CD14-positive monocyte (primary cell): ENCODE results near the gene ACAP3. TPM values are rescaled to one million over a fixed set of nuclear protein-coding genes. Genes with fewer than 3 reads are reported as not detected.
A peak's percentile ranks its signal among the peaks of the same experiment; 100 is the strongest.

Source experiments
- DNase-seq, 3 donors: peaks; one replicate each; pipeline ENCODE4 v3.0.0-alpha.2; 2011 to 2022
- H2AFZ ChIP-seq: 2 replicates; pipeline ENCODE4 v1.6.0; 2012; ENCODE audit warnings: mild to moderate bottlenecking, low read depth, low read length, inconsistent platforms; ENCODE audit not compliant: insufficient read depth, poor library complexity, severe bottlenecking
- H3K27ac ChIP-seq, 2 donors: 1 replicate in 1 of 2; 2 replicates in 1 of 2; pipeline ENCODE4 v1.5.1; 2012 to 2013; ENCODE audit warnings: low read length in 2 of 2, control low read depth in 1 of 2, inconsistent platforms in 1 of 2, low read depth in 1 of 2, mild to moderate bottlenecking in 1 of 2
- H3K27me3 ChIP-seq, 2 donors: one replicate each; pipeline versions ENCODE4 v1.6.0 to v1.6.1; 2011 to 2013; ENCODE audit warnings: low read length in 2 of 2; ENCODE audit not compliant: control insufficient read depth in 2 of 2, insufficient read depth in 2 of 2
- H3K36me3 ChIP-seq, 2 donors: replicated peaks in 1 of 2; 1 replicate in 1 of 2; 2 replicates in 1 of 2; pipeline versions ENCODE4 v1.5.1 to v1.6.1; 2012 to 2013; ENCODE audit warnings: low read length in 2 of 2, control low read depth in 1 of 2, inconsistent platforms in 1 of 2, mild to moderate bottlenecking in 1 of 2; ENCODE audit not compliant: insufficient read depth in 2 of 2, control insufficient read depth in 1 of 2
- H3K4me1 ChIP-seq, 2 donors: 1 replicate in 1 of 2; 2 replicates in 1 of 2; pipeline versions ENCODE4 v1.5.1 to v1.6.1; 2012 to 2013; ENCODE audit warnings: low read length in 2 of 2, control low read depth in 1 of 2, inconsistent platforms in 1 of 2, mild to moderate bottlenecking in 1 of 2, moderate library complexity in 1 of 2; ENCODE audit not compliant: insufficient read depth in 2 of 2, control insufficient read depth in 1 of 2
- H3K4me2 ChIP-seq: replicated peaks from 2 replicates; pipeline ENCODE3; 2012; ENCODE audit warnings: low read length, moderate library complexity, mild to moderate bottlenecking; ENCODE audit not compliant: poor library complexity, severe bottlenecking; ENCODE audit errors: extremely low read depth
- H3K4me3 ChIP-seq, 3 experiments: fragments of 200-600 bp in 1 of 3; sonication (generic) in 1 of 3; replicated peaks in 1 of 3; 1 replicate in 2 of 3; 2 replicates in 1 of 3; pipeline ENCODE4 v1.5.1; 2011 to 2013; ENCODE audit warnings: low read length in 3 of 3, mild to moderate bottlenecking in 3 of 3, control low read depth in 2 of 3, low read depth in 2 of 3, inconsistent platforms in 1 of 3, moderate library complexity in 1 of 3
- H3K79me2 ChIP-seq: 2 replicates; pipeline ENCODE4 v1.6.0; 2012; ENCODE audit warnings: mild to moderate bottlenecking, control low read depth, inconsistent platforms, low read length, moderate library complexity; ENCODE audit not compliant: insufficient read depth
- H3K9ac ChIP-seq: 2 replicates; pipeline ENCODE4 v1.6.0; 2017; ENCODE audit warnings: low read length, mild to moderate bottlenecking; ENCODE audit not compliant: insufficient read depth, poor library complexity, severe bottlenecking
- H3K9me3 ChIP-seq, 2 donors: replicated peaks in 1 of 2; 1 replicate in 1 of 2; 2 replicates in 1 of 2; pipeline versions ENCODE4 v1.5.1 to v1.6.1; 2012 to 2013; ENCODE audit warnings: low read length in 2 of 2, control low read depth in 1 of 2; ENCODE audit not compliant: control insufficient read depth in 1 of 2, insufficient read depth in 1 of 2
- H4K20me1 ChIP-seq: 2 replicates; pipeline ENCODE4 v1.6.0; 2012; ENCODE audit warnings: mild to moderate bottlenecking, low read length, control low read depth, moderate library complexity; ENCODE audit not compliant: insufficient read depth
- H3K27ac Mint-ChIP-seq, 7 donors: one replicate each; pipeline ENCODE4 v1.8.0; 2020; ENCODE audit warnings: mild to moderate bottlenecking in 7 of 7, mixed read lengths in 7 of 7, moderate library complexity in 6 of 7, inconsistent platforms in 2 of 7
- H3K27me3 Mint-ChIP-seq, 3 donors: one replicate each; pipeline ENCODE4 v1.8.0; 2021 to 2022; ENCODE audit warnings: low read depth in 3 of 3, mild to moderate bottlenecking in 3 of 3, mixed read lengths in 3 of 3, moderate library complexity in 3 of 3, inconsistent platforms in 1 of 3
- H3K36me3 Mint-ChIP-seq, 2 donors: one replicate each; pipeline ENCODE4 v1.8.0; 2020; ENCODE audit warnings: mixed read lengths in 2 of 2, inconsistent platforms in 1 of 2, mild to moderate bottlenecking in 1 of 2
- H3K4me1 Mint-ChIP-seq: one replicate; pipeline ENCODE4 v1.8.0; 2020; ENCODE audit warnings: mild to moderate bottlenecking, mixed read lengths
- H3K4me3 Mint-ChIP-seq, 2 donors: one replicate each; pipeline ENCODE4 v1.8.0; 2020; ENCODE audit warnings: mild to moderate bottlenecking in 2 of 2, mixed read lengths in 2 of 2, moderate library complexity in 1 of 2
- H3K9me3 Mint-ChIP-seq, 7 donors: one replicate each; pipeline ENCODE4 v1.8.0; 2020 to 2022; ENCODE audit warnings: mixed read lengths in 7 of 7, mild to moderate bottlenecking in 6 of 7, moderate library complexity in 6 of 7, inconsistent platforms in 2 of 7
- WGBS: methylation state at CpG from one replicate; pipeline ENCODE4 v1.1.5; 2013; ENCODE audit warnings: missing lambda C conversion rate; ENCODE audit not compliant: insufficient coverage; 5-methylcytosine and 5-hydroxymethylcytosine counted together
- intact Hi-C, 2 donors: fragments of 100-400 bp; cut with micrococcal nuclease; formaldehyde crosslinking; loops; one replicate each; pipeline versions ENCODE4 v1.15.0 to v1.15.1; 2023
- polyA plus RNA-seq, 3 donors: library from polyadenylated mRNA; depleted of rRNA in 1 of 3; unstranded in 2 of 3; stranded (reverse) in 1 of 3; fragments of 300-500 nt in 2 of 3; fragments of >200 nt in 1 of 3; fragmentation: Illumina TruSeq in 2 of 3; gene quantifications; 1 replicate in 2 of 3; 2 replicates in 1 of 3; pipeline ENCODE4 v1.2.3, GENCODE V29; 2012 to 2021
- TF ChIP-seq, protein P1 (sequence below): fragments of 200-600 bp; IDR thresholded peaks from one replicate; pipeline ENCODE4 v1.8.0; 2022; ENCODE audit warnings: antibody characterized with exemption, mild to moderate bottlenecking

ACAP3 gene
- polyA plus RNA-seq, 3 donors = 3.5 to 132 (median 4.0) TPM

DNA sequence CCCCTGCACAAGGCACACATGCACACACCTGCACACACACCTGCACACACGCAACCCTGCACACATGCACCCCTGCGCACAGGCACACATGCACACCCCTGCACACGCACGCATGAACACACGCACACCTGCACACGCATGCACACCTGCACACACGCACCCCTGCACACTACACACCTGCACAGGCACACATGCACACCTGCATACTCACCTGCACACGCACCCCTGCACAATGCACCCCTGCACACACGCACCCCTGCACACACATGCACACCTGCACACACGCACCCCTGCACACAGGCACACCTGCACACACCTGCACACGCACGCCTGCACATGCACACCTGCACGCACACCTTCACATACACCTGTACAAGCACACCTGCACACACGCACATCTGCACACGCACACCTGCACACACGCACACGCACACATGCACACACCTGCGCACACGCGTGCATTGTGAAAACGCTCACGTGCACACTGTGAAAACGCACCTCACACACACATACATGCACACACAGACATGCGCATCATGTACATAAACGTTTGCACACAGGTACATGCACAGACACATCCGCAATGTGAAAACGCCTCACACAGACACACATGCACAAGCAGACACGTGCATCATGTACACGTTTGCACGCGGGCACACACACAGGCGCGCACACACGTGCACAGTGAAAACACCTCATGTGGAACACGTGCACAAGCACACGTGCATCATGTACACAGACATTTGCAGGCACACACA is 33.2 kb upstream of the ACAP3 start:
- Mint-ChIP-seq H3K4me1 (no peaks in the 10 kb centered on the region), H3K27me3 (peaks cover 0 to 6% (median 0%) of the 10 kb centered on the region in 3 donors), H3K36me3 (peaks cover 21 to 44% of the 10 kb centered on the region in 2 donors), H3K9me3 (peaks cover 0 to 1% (median 0%) of the 10 kb centered on the region in 7 donors), H3K27ac (peak overlapping the region in 1 of 7 donors; percentile 68), H3K4me3 (no peak overlapping the region)
- Histone ChIP-seq H3K9ac (no peak overlapping the region), H3K4me2 (no peak overlapping the region), H3K27me3 (no peaks in the 10 kb centered on the region), H2AFZ (no peak overlapping the region), H3K4me3 (no peak overlapping the region), H3K36me3 (peaks cover 9 to 29% of the 10 kb centered on the region in 2 donors), H3K79me2 (peaks cover 3% of the 10 kb centered on the region), H3K9me3 (no peaks in the 10 kb centered on the region), H4K20me1 (peaks cover 28% of the 10 kb centered on the region), H3K27ac (no peak overlapping the region), H3K4me1 (no peaks in the 10 kb centered on the region)
- no peak for DNase-seq
- intact Hi-C loops = no loop called here
- TF ChIP-seq, protein P1, sequence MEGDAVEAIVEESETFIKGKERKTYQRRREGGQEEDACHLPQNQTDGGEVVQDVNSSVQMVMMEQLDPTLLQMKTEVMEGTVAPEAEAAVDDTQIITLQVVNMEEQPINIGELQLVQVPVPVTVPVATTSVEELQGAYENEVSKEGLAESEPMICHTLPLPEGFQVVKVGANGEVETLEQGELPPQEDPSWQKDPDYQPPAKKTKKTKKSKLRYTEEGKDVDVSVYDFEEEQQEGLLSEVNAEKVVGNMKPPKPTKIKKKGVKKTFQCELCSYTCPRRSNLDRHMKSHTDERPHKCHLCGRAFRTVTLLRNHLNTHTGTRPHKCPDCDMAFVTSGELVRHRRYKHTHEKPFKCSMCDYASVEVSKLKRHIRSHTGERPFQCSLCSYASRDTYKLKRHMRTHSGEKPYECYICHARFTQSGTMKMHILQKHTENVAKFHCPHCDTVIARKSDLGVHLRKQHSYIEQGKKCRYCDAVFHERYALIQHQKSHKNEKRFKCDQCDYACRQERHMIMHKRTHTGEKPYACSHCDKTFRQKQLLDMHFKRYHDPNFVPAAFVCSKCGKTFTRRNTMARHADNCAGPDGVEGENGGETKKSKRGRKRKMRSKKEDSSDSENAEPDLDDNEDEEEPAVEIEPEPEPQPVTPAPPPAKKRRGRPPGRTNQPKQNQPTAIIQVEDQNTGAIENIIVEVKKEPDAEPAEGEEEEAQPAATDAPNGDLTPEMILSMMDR = no peak
- 96% methylated on average over 35 of the region's 36 CpGs for WGBS

DNA sequence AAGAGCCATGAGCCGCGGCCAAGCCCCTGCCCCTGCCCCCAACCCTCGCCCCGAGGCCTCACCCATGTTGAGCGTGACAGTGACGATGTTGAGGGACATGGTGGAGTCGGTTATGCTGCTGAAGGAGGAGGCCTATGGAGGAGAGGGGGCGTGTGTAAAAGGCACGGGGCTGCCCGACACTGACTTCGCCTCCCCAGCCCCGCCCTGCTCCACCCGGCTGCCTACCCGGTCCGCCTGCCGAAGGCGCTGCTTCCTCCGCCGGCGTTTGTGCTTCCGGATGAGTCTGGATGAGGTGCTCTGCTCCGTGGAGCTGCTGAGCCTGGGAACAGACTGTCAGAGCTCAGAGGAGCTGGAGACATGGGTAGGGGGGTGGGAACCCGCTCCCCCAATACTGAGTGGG is 32.5 kb upstream of the ACAP3 start:
- Histone ChIP-seq H3K4me2 (no peak overlapping the region), H3K36me3 (peaks cover 9 to 29% of the 10 kb centered on the region in 2 donors), H3K9ac (no peak overlapping the region), H3K4me3 (no peak overlapping the region), H3K27ac (no peak overlapping the region), H3K4me1 (no peaks in the 10 kb centered on the region), H3K9me3 (no peaks in the 10 kb centered on the region), H3K27me3 (no peaks in the 10 kb centered on the region), H3K79me2 (no peaks in the 10 kb centered on the region), H4K20me1 (peaks cover 23% of the 10 kb centered on the region), H2AFZ (no peak overlapping the region)
- TF ChIP-seq, protein P1 = no peak
- 99% methylated on average over 23 of the region's 23 CpGs for WGBS
- DNase-seq = no peak
- peaks cover 0 to 1% (median 0%) of the 10 kb centered on the region in 7 donors for H3K9me3 Mint-ChIP-seq
- H3K4me3 Mint-ChIP-seq = no peak overlapping the region
- H3K36me3 Mint-ChIP-seq = peaks cover 21 to 44% of the 10 kb centered on the region in 2 donors
- no peaks in the 10 kb centered on the region for H3K4me1 Mint-ChIP-seq
- intact Hi-C loops = no loop called here
- peak overlapping the region in 1 of 7 donors; percentile 68 for H3K27ac Mint-ChIP-seq
- peaks cover 0 to 6% (median 0%) of the 10 kb centered on the region in 3 donors for H3K27me3 Mint-ChIP-seq
